ENCODE results near the gene TOX2. TPM values are rescaled to one million over a fixed set of nuclear protein-coding genes. Genes with fewer than 3 reads are reported as not detected.

The TOX2 gene
- total RNA-seq, result 1.2 and 2.4 TPM in 2 replicates

DNA sequence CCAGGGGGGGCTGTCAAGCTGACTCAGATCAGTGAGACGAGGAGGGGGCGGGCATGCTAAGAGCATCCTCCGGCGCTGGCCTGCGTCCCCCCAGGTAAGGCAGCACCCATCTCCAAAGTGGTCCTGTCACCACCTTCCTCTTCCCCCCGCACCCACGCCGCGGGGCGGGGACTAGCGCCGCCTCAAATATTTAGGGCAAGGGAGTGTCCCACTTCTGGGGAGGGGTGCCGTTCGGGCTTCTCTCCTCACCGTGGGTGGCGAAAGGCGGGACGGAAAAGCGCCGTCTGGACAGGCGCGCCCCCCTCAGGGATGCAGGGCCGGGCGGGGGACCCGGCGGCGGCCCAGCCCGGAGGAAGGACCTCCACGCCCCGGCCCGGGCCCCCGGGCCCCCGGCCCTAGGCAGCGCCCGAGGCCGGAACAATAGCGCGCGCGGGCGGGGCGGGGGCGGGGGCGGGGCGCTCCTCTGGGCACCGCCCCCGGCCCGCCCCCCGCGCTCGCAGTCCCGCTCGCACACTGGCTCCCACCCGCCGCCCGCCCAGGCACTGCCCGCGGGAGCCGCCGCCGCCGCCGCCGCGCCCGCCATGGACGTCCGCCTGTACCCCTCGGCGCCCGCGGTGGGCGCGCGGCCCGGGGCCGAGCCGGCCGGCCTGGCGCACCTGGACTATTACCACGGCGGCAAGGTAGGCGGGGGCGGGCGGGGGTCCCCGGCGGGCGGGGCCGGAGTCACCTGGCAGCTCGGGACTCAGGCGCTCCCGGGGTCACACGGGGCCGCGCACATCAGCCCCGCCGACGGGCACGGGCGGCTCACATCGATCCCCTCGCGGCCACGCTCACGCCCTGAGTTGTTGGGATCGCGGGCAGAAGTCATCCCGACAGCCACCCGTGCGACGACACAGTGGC, at the start of gene TOX2:
TSS of gene TOX2 (plus strand) at position 542 of the 900 bp plus-strand sequence. CDS start at position 582, 40 bp downstream.
- DNase-seq (ENCODE audit: low read depth, low spot score), result no peak

DNA sequence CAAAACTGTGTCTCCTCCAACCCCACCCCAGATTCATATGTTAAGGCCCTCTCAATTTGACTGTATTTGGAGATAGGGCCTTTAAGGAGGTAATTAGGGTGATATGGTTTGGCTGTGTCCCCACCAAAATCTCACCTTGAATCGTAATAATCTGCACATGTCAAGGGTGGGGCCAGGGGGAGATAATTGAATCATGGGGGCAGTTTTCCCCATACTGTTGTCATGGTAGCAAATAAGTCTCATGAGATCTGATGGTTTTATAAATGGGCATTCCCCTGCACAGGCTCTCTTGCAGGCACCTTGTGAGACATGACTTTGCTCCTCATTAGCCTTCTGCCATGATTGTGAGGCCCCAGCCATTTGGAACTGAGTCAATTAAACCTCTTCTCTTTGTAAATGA, 46.6 kb upstream of the TOX2 start:
- no peak for DNase-seq (ENCODE audit: low read depth, low spot score)

DNA sequence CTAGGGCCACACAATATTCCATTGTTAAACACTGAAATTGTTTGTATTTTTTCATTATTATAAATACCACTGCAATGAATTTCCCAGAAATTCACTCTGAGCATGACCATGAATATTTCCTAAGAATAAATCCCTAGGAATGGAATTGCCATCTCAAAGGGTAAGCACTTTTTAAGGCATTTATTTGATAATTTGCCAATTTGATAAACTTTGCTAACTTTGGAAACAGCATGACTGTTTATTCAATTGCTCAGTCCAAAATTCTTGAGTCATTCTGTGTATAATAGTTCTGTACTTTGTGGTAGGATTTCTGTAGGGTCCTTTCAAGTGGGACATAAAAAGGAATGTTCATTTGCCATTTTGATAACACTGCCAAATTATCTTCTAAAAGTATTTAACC, 44.2 kb upstream of the TOX2 start:
- DNase-seq (ENCODE audit: low read depth, low spot score), result no peak

- no peak for DNase-seq (ENCODE audit: low read depth, low spot score)
These were observed 35.9 kb upstream of the TOX2 start for GRCh38 chr20:43878776-43879175.

GRCh38 chr20:43893930-43894329, 20.7 kb upstream of the TOX2 start:
- DNase-seq (ENCODE audit: low read depth, low spot score), result no peak

DNA sequence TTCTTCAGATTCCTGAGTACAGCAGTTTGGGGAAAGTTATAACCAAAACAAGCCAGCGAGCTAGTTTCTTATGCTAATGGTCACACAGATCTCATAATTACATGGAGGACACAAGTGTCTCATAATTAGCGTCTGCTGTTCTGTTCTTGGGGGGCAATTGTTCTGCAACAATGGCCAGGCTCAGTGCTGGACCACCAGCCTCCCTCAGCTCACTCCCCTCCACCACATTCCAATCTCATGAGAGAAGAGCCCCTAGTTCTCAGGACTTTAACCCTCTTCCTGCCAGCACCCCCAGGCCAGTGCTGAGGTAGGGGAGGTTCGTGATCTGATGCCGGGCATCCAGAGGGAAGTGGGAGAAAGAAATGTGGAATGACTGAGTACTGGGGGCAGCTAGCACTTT, 20.2 kb upstream of the TOX2 start:
- no peak for DNase-seq (ENCODE audit: low read depth, low spot score)

GRCh38 chr20:43895235-43895634, 19.4 kb upstream of the TOX2 start:
- no peak for DNase-seq (ENCODE audit: low read depth, low spot score)

DNA sequence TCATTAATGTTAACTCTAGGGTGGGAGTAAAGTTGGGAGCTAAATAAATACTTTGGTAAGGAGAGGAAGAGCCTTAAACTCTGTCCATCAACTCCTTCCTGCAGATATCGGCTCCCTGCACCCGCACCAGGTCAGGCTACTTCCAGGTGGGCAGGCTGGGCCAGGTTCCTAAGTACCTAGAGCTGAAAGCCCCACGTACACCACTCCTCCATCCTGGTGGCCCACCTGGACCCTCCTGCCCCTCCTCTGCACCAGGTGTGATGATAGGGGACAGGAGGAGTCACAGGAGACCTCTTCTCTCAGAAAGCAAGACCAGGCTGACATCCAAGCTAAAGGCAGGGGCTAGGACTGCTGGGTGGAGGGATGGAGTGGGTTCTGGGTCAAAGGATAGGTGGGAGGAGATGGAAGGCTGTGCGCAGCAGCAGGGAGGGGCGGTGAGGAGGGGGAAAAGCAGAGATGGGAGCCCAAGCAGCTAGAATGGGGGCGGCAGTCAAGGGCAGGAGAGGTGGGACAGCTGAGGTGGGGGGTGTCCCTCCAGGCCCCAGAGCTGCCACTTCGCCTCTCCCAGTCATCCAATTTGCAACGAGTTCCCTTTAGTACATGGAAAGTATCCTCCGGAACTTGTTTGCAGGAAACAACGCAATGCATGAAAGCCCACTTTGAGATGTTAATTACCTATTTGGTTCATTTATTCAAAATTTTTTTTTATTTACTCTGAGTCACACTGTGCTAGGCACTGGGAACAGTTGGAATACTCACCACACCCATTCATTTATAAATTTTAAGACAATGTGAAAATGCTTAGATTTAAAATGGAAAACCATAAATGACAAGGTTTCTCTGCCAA, 15.2 kb upstream of the TOX2 start:
- no peak for DNase-seq (ENCODE audit: low read depth, low spot score)

GRCh38 chr20:43900121-43900466, 14.6 kb upstream of the TOX2 start:
- DNase-seq (ENCODE audit: low read depth, low spot score), result no peak

- no peak for DNase-seq (ENCODE audit: low read depth, low spot score)
These were observed 14.2 kb upstream of the TOX2 start for GRCh38 chr20:43900496-43900895.

DNA sequence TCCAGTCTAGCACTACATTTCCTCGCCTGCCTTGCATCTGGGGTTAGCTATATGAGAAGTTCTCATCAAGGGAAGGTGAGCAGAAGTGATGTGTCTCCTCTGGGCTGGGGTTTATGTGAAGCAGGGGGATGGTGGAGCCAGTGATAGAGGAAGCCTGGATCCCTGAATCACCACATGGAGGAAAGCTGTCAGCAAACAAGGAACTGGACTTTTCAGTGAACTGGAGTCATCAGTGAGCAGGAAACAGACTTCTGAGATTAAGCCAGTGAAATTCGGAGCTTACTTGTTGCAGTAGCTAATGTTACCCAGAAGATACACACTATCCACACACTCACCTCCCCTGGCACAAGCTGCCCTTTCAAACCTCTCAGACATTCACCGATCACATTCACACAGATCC, 13.4 kb upstream of the TOX2 start:
- no peak for DNase-seq (ENCODE audit: low read depth, low spot score)

DNA sequence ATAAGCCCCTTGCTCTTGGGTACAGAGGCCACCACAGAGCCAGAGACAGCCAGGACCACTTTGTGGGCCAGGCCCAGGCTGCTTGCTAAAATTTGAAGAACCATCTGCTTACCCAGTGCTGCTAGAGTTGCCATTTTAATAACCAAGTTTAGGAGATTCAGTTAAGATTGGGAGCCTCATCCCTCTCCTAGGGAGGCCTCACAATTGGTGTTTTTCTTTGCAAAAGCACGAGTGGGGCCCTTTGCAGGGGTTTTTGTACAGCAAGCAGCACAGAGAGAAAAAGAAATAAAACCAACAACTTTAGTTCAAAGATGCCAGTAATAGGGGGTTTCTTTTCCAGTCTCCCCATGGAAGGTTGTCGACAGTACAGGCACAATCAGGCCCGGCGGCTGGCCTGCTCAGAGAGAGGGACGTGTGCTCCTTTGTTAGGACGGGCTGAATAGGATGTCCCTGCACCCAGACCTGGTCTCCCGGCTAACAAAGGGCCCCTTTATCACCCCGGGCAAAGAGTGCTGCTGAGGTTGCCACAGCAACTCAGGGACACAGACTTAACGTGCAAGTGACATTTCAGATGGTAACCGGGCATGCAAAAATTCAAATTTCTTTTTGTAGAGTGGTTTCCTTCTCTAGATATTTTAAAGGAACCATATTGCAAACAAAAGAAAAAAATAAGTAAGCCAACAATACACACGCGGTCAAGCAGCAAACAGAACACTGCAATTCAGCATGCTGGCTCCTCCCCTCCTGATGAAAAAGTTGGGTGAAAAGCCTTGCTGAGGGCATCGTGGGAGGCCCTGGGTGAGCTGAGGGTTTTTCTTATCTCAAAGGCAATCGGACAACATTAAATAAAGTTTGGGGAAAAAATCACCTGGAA, 10.5 kb upstream of the TOX2 start:
- DNase-seq (ENCODE audit: low read depth, low spot score), result no peak

DNA sequence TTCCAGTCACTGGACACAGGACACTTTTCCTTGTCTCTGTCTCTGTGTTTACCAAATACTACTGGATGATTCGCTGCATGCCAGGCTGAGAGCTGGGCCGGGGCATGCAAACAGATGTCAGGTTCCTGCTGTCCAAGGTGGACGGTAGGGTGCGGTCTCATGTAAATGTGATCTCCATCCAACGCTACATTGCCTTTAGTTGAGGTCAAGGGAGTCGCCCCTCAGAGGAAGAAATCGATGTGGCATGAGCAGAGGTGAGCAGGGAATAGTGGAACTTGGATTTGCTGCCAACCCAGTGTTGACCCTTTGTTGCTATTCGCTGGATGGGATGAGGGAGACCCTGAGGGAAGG, 9.8 kb upstream of the TOX2 start:
- no peak for DNase-seq (ENCODE audit: low read depth, low spot score)

GRCh38 chr20:43906505-43907034, 8.1 kb upstream of the TOX2 start:
- no peak for DNase-seq (ENCODE audit: low read depth, low spot score)

DNA sequence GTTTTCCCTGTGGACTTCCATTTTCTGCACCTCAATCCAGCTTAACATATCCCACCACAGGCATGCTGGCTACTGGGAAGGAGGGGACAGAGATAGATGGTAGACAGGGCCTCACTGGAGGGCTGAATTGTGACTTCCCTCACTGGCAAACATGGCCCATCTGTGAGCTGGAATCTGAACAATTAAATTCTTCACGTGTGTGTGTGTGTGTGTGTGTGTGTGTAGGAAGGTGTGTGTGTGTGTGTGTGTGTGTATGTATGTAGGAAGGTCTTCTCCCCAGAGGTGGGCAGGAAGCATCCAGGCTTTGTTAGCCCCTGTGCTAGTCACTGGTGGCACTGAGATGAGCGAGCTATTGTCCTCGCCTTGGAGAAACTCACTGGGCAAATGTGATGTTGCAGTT, 5.4 kb upstream of the TOX2 start:
- DNase-seq (ENCODE audit: low read depth, low spot score), result no peak

GRCh38 chr20:43909720-43910119, 4.9 kb upstream of the TOX2 start:
- DNase-seq (ENCODE audit: low read depth, low spot score), result no peak

DNA sequence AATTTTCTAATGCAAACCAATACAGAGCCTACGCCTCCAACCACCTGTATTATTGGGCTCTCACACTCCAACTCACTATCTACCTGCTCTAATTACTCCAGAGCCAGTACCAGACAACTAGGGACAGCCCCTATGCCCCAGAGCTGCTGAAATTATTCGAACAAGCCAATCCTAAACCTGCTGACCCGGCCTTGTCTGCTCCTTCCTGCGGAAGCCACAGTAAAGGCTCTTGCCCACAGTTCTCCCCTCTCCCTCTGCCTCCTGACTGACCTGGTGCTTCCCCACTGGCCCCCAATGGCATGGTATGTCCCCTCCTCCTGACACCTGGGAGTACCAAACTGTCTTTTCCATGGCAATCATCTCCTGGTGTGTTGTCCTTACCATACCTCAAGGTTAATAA, 4.1 kb upstream of the TOX2 start:
- no peak for DNase-seq (ENCODE audit: low read depth, low spot score)

DNA sequence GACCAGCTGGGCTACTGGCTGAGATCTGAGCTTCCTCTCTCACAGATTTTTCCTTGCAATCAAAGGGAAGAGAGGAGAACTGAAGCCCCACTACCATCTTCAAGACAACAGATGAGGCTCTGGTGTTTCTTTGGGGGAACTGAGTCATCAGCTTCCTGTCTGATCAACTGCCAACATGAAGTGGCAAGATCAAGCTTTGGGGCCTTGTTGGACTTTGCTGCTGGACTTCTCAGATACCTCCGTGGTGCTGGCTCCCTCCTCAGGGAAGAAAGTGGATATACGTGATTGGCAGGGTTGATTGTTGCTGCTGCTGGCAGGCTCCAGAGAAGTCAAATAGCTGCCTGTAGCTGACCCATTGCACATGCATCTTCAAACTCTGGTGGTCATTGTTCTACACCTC, 3.6 kb upstream of the TOX2 start:
- peak; percentile 65 for DNase-seq (ENCODE audit: low read depth, low spot score)

- no peak for DNase-seq (ENCODE audit: low read depth, low spot score)
These were observed 1.2 kb upstream of the TOX2 start for GRCh38 chr20:43913291-43914025.

DNA sequence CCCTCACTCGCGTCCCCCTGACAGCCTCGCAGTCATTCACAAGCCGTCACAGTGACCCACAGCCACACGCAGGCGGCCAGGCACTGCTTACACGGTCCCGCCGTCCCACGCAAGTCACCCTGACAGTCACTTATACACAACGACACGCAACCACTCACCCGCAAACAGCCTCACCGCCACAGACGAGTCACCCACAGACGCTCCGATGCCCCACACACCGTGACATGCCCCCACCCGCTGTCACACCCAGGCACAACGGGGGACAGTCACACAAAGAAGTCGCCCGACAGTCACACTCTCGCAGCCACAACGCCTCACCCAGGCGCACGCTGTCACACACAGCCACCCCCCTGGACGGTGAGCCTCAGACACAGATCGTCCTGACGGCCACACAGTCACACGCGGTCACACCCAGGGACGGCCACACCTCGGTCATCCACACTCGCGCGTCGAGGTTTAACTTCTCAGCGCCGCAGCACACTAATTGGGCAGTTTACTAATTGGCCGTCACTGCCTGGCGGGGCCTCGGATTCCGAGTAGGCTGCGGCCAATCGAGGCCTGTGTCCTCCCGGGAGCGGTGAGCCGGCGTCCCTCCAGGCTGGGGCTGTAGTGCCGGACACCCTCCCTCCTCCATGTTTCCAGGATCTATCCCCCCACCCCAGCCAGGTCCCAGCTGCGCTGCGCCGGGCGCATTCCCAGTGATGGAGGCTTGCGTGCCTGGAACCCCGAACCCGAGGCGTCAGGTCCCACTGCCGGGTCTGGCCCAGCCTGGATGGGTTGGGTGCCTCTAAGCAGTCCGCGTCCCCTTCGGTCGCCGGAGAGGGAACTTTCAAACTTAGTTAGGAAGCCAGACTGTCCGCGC, 790 bp downstream of the TOX2 start:
- no peak for DNase-seq (ENCODE audit: low read depth, low spot score)

Measured in pulmonary artery endothelial cell (primary cell).